H9 (cell line): ENCODE measurements around the gene NHERF1. TPM values are rescaled to one million over a fixed set of nuclear protein-coding genes. Genes with fewer than 3 reads are reported as not detected.

Experiments
- DNase-seq: peaks from one replicate; pipeline ENCODE4 v3.0.0-alpha.2; 2017
- H2AFZ ChIP-seq: one replicate; pipeline ENCODE4 v1.6.1; 2013; ENCODE audit warnings: mild to moderate bottlenecking, low read length, control low read depth, moderate library complexity
- H2AK5ac ChIP-seq: 2 replicates; pipeline ENCODE4 v1.6.1; 2013; ENCODE audit warnings: low read length, control low read depth, mixed read lengths; ENCODE audit not compliant: insufficient read length
- H2BK120ac ChIP-seq: one replicate; pipeline ENCODE4 v1.6.1; 2013; ENCODE audit warnings: low read depth, mild to moderate bottlenecking, low read length, control low read depth, inconsistent platforms; ENCODE audit not compliant: poor library complexity, severe bottlenecking
- H2BK12ac ChIP-seq: 2 replicates; pipeline ENCODE4 v1.6.1; 2013; ENCODE audit warnings: low read length, control low read depth, mixed read lengths, low read depth; ENCODE audit not compliant: insufficient read length
- H2BK15ac ChIP-seq: 2 replicates; pipeline ENCODE4 v1.6.1; 2013; ENCODE audit warnings: low read depth, low read length, control low read depth
- H2BK20ac ChIP-seq: one replicate; pipeline ENCODE4 v1.6.1; 2013; ENCODE audit warnings: low read depth, mild to moderate bottlenecking, low read length, control low read depth, inconsistent platforms; ENCODE audit not compliant: poor library complexity, severe bottlenecking
- H2BK5ac ChIP-seq: 2 replicates; pipeline ENCODE4 v1.6.1; 2013; ENCODE audit warnings: low read length, control low read depth, mixed read lengths; ENCODE audit not compliant: insufficient read length
- H3K14ac ChIP-seq: 2 replicates; pipeline ENCODE4 v1.6.1; 2013; ENCODE audit warnings: low read length, control low read depth; ENCODE audit not compliant: insufficient read depth
- H3K18ac ChIP-seq: 2 replicates; pipeline ENCODE4 v1.6.1; 2013; ENCODE audit warnings: low read depth, mild to moderate bottlenecking, mixed read lengths, low read length, control low read depth; ENCODE audit not compliant: insufficient read length
- H3K23ac ChIP-seq: 2 replicates; pipeline ENCODE4 v1.6.1; 2013; ENCODE audit warnings: low read length, control low read depth, mixed read lengths, low read depth; ENCODE audit not compliant: insufficient read length
- H3K23me2 ChIP-seq: 2 replicates; pipeline ENCODE4 v1.6.1; 2013; ENCODE audit warnings: low read depth, mild to moderate bottlenecking, mixed read lengths, low read length, control low read depth; ENCODE audit not compliant: insufficient read length, poor library complexity, severe bottlenecking
- H3K27ac ChIP-seq: 2 replicates; pipeline ENCODE4 v1.5.1; 2013; ENCODE audit warnings: low read length, control low read depth, mixed read lengths, low read depth; ENCODE audit not compliant: insufficient read length
- H3K27me3 ChIP-seq: 2 replicates; pipeline ENCODE4 v1.6.1; 2013; ENCODE audit warnings: low read length, control low read depth, inconsistent platforms; ENCODE audit not compliant: insufficient read depth
- H3K4ac ChIP-seq: 2 replicates; pipeline ENCODE4 v1.6.1; 2013; ENCODE audit warnings: low read depth, mild to moderate bottlenecking, control low read depth, inconsistent platforms, low read length, moderate library complexity
- H3K4me1 ChIP-seq: 2 replicates; pipeline ENCODE4 v1.6.1; 2013; ENCODE audit warnings: low read length, control low read depth, inconsistent platforms; ENCODE audit not compliant: insufficient read depth
- H3K4me2 ChIP-seq: 2 replicates; pipeline ENCODE4 v1.6.1; 2013; ENCODE audit warnings: low read length, control low read depth, mixed read lengths; ENCODE audit not compliant: insufficient read length, insufficient read depth
- H3K56ac ChIP-seq: 2 replicates; pipeline ENCODE4 v1.6.1; 2013; ENCODE audit warnings: low read depth, mild to moderate bottlenecking, mixed read lengths, low read length, control low read depth; ENCODE audit not compliant: insufficient read length
- H3K79me1 ChIP-seq: 2 replicates; pipeline ENCODE4 v1.6.1; 2013; ENCODE audit warnings: low read depth, mild to moderate bottlenecking, moderate library complexity, low read length, control low read depth, inconsistent platforms; ENCODE audit not compliant: insufficient read depth, poor library complexity, severe bottlenecking
- H3K79me2 ChIP-seq: 2 replicates; pipeline ENCODE4 v1.6.1; 2013; ENCODE audit warnings: low read length, control low read depth, inconsistent platforms; ENCODE audit not compliant: insufficient read depth
- H3K9ac ChIP-seq: 2 replicates; pipeline ENCODE4 v1.6.1; 2013; ENCODE audit warnings: low read length, control low read depth, mixed read lengths; ENCODE audit not compliant: insufficient read length; ENCODE audit errors: extremely low read depth
- H3K9me3 ChIP-seq: one replicate; pipeline ENCODE4 v1.6.1; 2013; ENCODE audit warnings: low read depth, low read length, inconsistent platforms; ENCODE audit not compliant: control insufficient read depth
- H3T11ph ChIP-seq: one replicate; pipeline ENCODE4 v1.6.1; 2013; ENCODE audit warnings: mild to moderate bottlenecking, low read length, control low read depth, inconsistent platforms
- H4K20me1 ChIP-seq: one replicate; pipeline ENCODE4 v1.6.1; 2013; ENCODE audit not compliant: control insufficient read depth, insufficient read length, insufficient read depth
- H4K5ac ChIP-seq: 2 replicates; pipeline ENCODE4 v1.6.1; 2013; ENCODE audit warnings: low read depth, mild to moderate bottlenecking, mixed read lengths, low read length, control low read depth; ENCODE audit not compliant: insufficient read length
- H4K8ac ChIP-seq: replicated peaks from 2 replicates; pipeline ENCODE4 v1.6.1; 2013; ENCODE audit warnings: low read length, control low read depth, mixed read lengths, low read depth; ENCODE audit not compliant: insufficient read length
- H4K91ac ChIP-seq: 2 replicates; pipeline ENCODE4 v1.6.1; 2013; ENCODE audit warnings: low read depth, mild to moderate bottlenecking, moderate library complexity, mixed read lengths, low read length, control low read depth; ENCODE audit not compliant: insufficient read length
- H3K27ac Mint-ChIP-seq, 3 experiments: 2 replicates in 2 of 3; 3 replicates in 1 of 3; pipeline ENCODE4 v1.8.0; 2020 to 2021; ENCODE audit warnings: mixed read lengths in 3 of 3, mild to moderate bottlenecking in 1 of 3, moderate library complexity in 1 of 3
- H3K27me3 Mint-ChIP-seq: 2 replicates; pipeline ENCODE4 v1.8.0; 2021; ENCODE audit warnings: low read depth, mild to moderate bottlenecking, moderate library complexity, mixed read lengths
- H3K36me3 Mint-ChIP-seq, 3 experiments: 2 replicates in 2 of 3; 3 replicates in 1 of 3; pipeline ENCODE4 v1.8.0; 2020 to 2021; ENCODE audit warnings: low read depth in 3 of 3, mixed read lengths in 3 of 3; ENCODE audit not compliant: insufficient read depth in 1 of 3
- H3K4me1 Mint-ChIP-seq, 2 experiments: 2 replicates each; pipeline ENCODE4 v1.8.0; 2020; ENCODE audit warnings: mixed read lengths in 2 of 2
- H3K4me3 Mint-ChIP-seq, 2 experiments: 2 replicates in 1 of 2; 3 replicates in 1 of 2; pipeline ENCODE4 v1.8.0; 2020 to 2021; ENCODE audit warnings: mild to moderate bottlenecking in 2 of 2, mixed read lengths in 2 of 2, moderate library complexity in 1 of 2
- H3K9me3 Mint-ChIP-seq, 2 experiments: 2 replicates in 1 of 2; 3 replicates in 1 of 2; pipeline ENCODE4 v1.8.0; 2020; ENCODE audit warnings: mild to moderate bottlenecking in 2 of 2, mixed read lengths in 2 of 2, moderate library complexity in 1 of 2
- WGBS: extraction: QIAGEN DNeasy Blood & Tissue Kit; methylation state at CpG from one replicate; pipeline ENCODE4 v1.1.7; 2013; ENCODE audit warnings: missing lambda C conversion rate, low lambda C conversion rate, mixed read lengths; ENCODE audit not compliant: insufficient read length; ENCODE audit errors: extremely low coverage; 5-methylcytosine and 5-hydroxymethylcytosine counted together
- total RNA-seq: library from RNA; stranded (reverse); gene quantifications from 2 replicates; pipeline ENCODE4 v1.2.1, GENCODE V29; 2021
- TF ChIP-seq, protein P1 (sequence below): fragments of 200-600 bp; sonication (generic); conservative IDR thresholded peaks from 3 replicates; pipeline ENCODE4 v1.8.0; 2021; ENCODE audit warnings: antibody characterized with exemption, mild to moderate bottlenecking

NHERF1 gene
- total RNA-seq, 1 experiment from 2014 or later = 74.4 TPM

DNA sequence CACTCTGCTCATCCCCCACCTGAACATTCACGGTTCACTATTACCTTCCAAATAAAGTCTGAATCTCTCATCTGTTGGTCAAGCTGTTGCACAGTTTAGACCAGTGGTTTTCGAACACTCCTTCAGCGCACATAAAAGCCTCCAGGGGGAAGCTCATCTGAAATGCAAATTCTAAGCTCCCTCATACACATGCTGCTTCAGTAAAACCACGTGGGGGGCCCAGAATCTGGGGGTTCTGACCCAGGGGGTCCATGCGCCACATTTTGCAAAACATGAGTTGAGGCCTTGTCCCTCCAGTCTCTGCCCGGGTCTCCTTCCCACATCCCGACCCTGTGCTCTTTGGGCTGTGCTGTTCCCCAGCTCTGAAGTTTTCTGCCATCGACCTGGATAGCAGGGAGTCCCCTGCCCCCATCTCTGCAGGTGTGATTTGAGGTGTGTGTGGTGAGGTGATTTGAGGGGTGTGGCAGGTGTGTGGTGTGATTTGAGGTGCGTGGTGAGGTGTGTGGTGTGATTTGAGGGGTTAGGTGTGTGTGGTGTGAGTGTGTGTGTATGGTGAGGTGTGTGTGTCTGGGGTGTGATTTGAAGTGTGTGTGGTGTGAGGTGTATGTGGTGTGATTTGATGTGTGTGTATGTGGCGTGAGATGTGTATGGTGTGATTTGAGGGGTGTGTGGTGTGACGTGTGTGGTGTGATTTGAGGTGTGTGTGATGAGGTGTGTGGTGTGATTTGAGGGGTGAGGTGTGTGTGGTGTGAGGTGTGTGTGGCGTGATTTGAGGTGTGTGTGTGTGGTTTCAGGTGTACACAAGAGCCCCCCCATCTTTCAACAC lies 16.2 kb upstream of the NHERF1 start:
- TF ChIP-seq, protein P1, sequence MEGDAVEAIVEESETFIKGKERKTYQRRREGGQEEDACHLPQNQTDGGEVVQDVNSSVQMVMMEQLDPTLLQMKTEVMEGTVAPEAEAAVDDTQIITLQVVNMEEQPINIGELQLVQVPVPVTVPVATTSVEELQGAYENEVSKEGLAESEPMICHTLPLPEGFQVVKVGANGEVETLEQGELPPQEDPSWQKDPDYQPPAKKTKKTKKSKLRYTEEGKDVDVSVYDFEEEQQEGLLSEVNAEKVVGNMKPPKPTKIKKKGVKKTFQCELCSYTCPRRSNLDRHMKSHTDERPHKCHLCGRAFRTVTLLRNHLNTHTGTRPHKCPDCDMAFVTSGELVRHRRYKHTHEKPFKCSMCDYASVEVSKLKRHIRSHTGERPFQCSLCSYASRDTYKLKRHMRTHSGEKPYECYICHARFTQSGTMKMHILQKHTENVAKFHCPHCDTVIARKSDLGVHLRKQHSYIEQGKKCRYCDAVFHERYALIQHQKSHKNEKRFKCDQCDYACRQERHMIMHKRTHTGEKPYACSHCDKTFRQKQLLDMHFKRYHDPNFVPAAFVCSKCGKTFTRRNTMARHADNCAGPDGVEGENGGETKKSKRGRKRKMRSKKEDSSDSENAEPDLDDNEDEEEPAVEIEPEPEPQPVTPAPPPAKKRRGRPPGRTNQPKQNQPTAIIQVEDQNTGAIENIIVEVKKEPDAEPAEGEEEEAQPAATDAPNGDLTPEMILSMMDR = no peak

More for the DNA sequence above, 16.2 kb upstream of the NHERF1 start:
- Mint-ChIP-seq H3K27ac (no peak overlapping the region), H3K4me1 (peaks cover 5 to 7% of the 10 kb centered on the region in 2 experiments), H3K9me3 (no peaks in the 10 kb centered on the region), H3K36me3 (no peaks in the 10 kb centered on the region), H3K27me3 (peaks cover 6% of the 10 kb centered on the region; the same call in 1 of the 2 replicates), H3K4me3 (no peak overlapping the region)
- H3K79me2 ChIP-seq = no peaks in the 10 kb centered on the region
- WGBS = 100% methylated on average over 4 of the region's 12 CpGs
- H3K23ac ChIP-seq = no peak overlapping the region
- no peak overlapping the region for H4K8ac ChIP-seq
- H4K5ac ChIP-seq = no peak overlapping the region
- no peak overlapping the region for H2AK5ac ChIP-seq
- H2BK20ac ChIP-seq = no peak overlapping the region
- no peaks in the 10 kb centered on the region for H3K79me1 ChIP-seq
- no peak overlapping the region for H3K56ac ChIP-seq
- no peaks in the 10 kb centered on the region for H4K20me1 ChIP-seq
- no peak overlapping the region for H2AFZ ChIP-seq
- H2BK15ac ChIP-seq = no peak overlapping the region
- DNase-seq = no peak
- H3K4me2 ChIP-seq = no peak overlapping the region
- no peak overlapping the region for H3K14ac ChIP-seq
- no peak overlapping the region for H2BK5ac ChIP-seq
- no peaks in the 10 kb centered on the region for H3K9me3 ChIP-seq
- no peaks in the 10 kb centered on the region; the same call in 1 of the 2 replicates for H3K27me3 ChIP-seq
- no peak overlapping the region for H4K91ac ChIP-seq
- H3K4me1 ChIP-seq = no peaks in the 10 kb centered on the region
- no peak overlapping the region for H3K9ac ChIP-seq
- no peak overlapping the region for H2BK12ac ChIP-seq
- peaks cover 2% of the 10 kb centered on the region for H3K23me2 ChIP-seq
- H2BK120ac ChIP-seq = no peak overlapping the region
- no peak overlapping the region for H3K4ac ChIP-seq
- no peak overlapping the region for H3K27ac ChIP-seq
- no peak overlapping the region for H3T11ph ChIP-seq
- H3K18ac ChIP-seq = no peak overlapping the region
